Measurements from ENCODE around the gene PLK5.
A peak's percentile ranks its signal among the peaks of the same experiment; 100 is the strongest.
"Not testable (repeated sequence)": the region's sequence is repeated elsewhere in the genome, so short reads cannot be mapped to it uniquely, and the experiment has no call there.

Gene PLK5, protein sequence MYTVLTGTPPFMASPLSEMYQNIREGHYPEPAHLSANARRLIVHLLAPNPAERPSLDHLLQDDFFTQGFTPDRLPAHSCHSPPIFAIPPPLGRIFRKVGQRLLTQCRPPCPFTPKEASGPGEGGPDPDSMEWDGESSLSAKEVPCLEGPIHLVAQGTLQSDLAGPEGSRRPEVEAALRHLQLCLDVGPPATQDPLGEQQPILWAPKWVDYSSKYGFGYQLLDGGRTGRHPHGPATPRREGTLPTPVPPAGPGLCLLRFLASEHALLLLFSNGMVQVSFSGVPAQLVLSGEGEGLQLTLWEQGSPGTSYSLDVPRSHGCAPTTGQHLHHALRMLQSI

DNA sequence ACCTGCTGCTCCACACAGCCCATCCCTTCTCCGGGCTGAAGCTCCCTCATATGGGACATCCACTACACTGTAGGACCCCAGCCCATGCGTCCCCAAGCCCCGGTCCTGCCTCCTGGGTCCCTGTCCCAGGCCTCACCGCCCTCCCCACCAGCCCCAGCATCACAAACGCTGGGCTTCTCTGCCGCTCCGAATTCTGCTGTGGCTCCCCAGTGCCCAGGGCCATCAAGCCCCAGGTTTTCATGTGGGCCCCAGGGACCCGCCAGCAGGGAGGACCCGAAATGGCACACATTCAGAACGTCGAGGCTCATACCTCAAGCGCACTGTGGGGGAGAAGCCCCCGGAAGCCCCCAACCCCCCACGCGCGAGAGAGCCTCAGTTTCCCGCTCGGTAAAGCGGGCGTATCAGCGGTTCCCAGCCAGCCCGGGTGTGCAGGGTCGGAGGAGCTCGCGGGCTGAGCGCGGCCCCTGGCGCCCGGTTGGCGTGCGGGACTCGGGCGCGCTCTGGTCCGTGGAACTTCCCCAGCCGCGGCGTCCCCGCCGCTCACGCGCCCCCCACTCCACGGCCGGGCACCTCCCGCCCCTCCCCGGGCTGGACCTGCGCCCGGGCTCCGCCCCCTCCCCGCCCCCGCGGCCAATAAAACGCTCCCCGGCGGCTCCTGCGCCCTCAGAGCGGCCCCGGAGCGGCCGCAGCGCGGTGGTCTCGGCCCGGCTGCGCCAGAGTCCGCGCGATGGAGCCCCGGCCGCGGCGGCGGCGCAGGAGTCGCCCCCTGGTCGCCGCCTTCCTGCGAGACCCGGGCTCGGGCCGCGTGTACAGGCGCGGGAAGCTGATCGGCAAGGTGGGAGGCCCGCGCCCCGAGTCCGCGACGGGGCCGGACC lies at the start of gene PLK5:
Gene PLK5, plus strand, starts transcription at position 666 of the 875 bp plus-strand sequence. CDS start 2,920 bp downstream, outside the sequence.
- Histone ChIP-seq H3K4me1 (ENCODE audit: control insufficient read depth, insufficient read depth, low read length) (peaks cover 6% of the 10 kb centered on the region), H3K27me3 (ENCODE audit: control insufficient read depth in 1 of 2, insufficient read depth in 2 of 2, low read length in 2 of 2) (peaks cover 36 to 38% of the 10 kb centered on the region in 2 donors), H3K4me3 (ENCODE audit: low read length in 2 of 2) (no peak within 1 kb of the TSS), H3K36me3 (ENCODE audit: control insufficient read depth in 2 of 2, insufficient read depth in 2 of 2, low read length in 2 of 2) (no peaks in the 10 kb centered on the region), H3K9me3 (ENCODE audit: control insufficient read depth in 2 of 2, low read length in 2 of 2) (no peaks in the 10 kb centered on the region), H3K27ac (ENCODE audit: low read length) (no peak within 1 kb of the TSS), H3K9ac (ENCODE audit: low read length in 2 of 2) (no peak within 1 kb of the TSS)

DNA sequence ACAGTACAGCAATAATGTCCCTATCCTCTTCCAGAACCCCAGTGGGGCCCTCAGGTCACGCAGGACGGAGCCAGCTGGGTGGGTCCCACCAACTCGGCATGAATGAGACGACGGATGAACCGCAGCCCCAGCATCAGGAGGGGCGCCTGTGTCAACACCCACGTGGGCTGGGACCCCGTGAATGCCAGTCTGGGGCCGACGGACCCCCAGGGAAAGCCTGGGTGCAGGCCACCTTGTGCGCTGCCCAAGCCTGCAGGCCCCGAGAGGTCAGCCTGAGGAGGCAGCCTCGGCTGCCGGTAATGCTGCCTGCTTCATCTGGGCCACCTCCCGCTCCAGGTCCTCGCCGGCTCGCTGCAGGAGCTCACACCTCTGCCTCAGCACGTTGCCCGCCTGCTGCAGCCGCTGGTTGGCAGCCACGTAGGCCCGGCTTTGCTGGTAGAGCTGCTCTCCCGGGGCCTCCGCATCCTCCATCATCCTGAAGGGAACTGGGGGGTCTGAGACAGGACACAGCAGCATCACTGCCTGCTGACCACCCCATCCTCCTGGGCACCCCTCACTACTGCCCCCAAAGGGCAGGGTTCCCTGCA lies 49.0 kb upstream of the PLK5 start:
- H3K9me3 ChIP-seq (ENCODE audit: control insufficient read depth in 2 of 2, low read length in 2 of 2) = no peaks in the 10 kb centered on the region
- H3K4me3 ChIP-seq (ENCODE audit: low read length in 2 of 2) = no peak overlapping the region
- peaks cover 33 to 37% of the 10 kb centered on the region in 2 donors for H3K27me3 ChIP-seq (ENCODE audit: control insufficient read depth in 1 of 2, insufficient read depth in 2 of 2, low read length in 2 of 2)
- no peak overlapping the region for H3K9ac ChIP-seq (ENCODE audit: low read length in 2 of 2)
- H3K27ac ChIP-seq (ENCODE audit: low read length) = no peak overlapping the region
- peaks cover 4% of the 10 kb centered on the region in 2 donors for H3K36me3 ChIP-seq (ENCODE audit: control insufficient read depth in 2 of 2, insufficient read depth in 2 of 2, low read length in 2 of 2)
- H3K4me1 ChIP-seq (ENCODE audit: control insufficient read depth, insufficient read depth, low read length) = peaks cover 45% of the 10 kb centered on the region

DNA sequence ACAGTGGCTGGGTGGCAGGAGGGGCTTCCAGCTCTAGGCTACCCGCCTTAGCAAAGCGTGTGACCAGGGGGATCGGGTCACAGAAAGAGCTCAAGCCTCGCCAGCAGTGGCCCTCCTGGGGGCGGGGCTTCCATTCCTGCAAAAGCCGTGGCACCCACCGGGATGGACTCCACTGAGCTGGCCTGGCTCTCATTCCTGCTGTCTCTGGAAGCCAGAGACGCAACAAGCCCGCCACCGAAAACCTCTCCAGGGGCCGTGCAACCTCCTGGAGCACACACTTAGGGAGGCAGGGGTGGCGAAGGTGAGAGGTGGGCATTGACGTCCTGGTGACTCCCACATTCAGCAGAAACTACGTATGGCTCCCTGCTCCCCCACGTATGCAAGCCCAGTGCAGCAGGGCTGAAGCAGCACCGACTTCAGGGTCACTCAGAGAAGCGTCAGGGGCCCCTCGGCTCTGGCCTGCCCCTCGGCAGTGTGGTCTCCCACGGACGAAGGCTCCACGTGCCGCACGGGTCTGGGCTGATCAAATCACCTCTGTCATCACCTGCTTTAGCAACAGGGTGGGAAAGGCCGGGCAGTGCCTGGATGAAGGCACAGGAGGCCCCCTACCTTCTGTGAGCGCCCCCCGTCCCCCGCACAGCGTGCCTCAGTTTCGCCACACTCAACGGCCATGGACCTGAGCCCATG lies 48.0 kb upstream of the PLK5 start:
- H3K27ac ChIP-seq (ENCODE audit: low read length) = no peak overlapping the region
- H3K36me3 ChIP-seq (ENCODE audit: control insufficient read depth in 2 of 2, insufficient read depth in 2 of 2, low read length in 2 of 2) = peaks cover 4% of the 10 kb centered on the region in 2 donors
- H3K9me3 ChIP-seq (ENCODE audit: control insufficient read depth in 2 of 2, low read length in 2 of 2) = no peaks in the 10 kb centered on the region
- H3K9ac ChIP-seq (ENCODE audit: low read length in 2 of 2) = no peak overlapping the region
- peaks cover 27% of the 10 kb centered on the region in 2 donors for H3K27me3 ChIP-seq (ENCODE audit: control insufficient read depth in 1 of 2, insufficient read depth in 2 of 2, low read length in 2 of 2)
- H3K4me3 ChIP-seq (ENCODE audit: low read length in 2 of 2) = no peak overlapping the region
- H3K4me1 ChIP-seq (ENCODE audit: control insufficient read depth, insufficient read depth, low read length) = peaks cover 35% of the 10 kb centered on the region

DNA sequence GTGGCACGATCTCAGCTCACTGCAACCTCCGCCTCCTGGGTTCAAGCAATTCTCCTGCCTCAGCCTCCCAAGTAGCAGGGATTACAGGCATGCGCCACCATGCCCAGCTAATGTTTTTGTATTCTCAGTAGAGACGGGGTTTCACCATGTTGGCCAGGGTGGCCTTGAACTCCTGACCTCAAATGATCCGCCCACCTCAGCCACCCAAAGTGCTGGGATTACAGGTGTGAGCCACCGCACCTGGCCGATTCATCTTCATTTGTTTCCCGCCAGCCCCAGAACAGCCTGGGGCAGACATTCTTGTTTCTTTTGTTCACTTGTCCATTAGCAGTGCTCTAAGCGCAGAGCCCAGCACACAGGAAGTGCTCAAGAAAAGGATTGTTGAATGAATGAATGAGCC lies 46.8 kb upstream of the PLK5 start:
- not testable (repeated sequence) for H3K4me3 ChIP-seq (ENCODE audit: low read length in 2 of 2); H3K9ac ChIP-seq (ENCODE audit: low read length in 2 of 2); H3K27ac ChIP-seq (ENCODE audit: low read length); H3K36me3 ChIP-seq (ENCODE audit: control insufficient read depth in 2 of 2, insufficient read depth in 2 of 2, low read length in 2 of 2); H3K9me3 ChIP-seq (ENCODE audit: control insufficient read depth in 2 of 2, low read length in 2 of 2)
- peaks cover 15% of the 10 kb centered on the region in 2 donors for H3K27me3 ChIP-seq (ENCODE audit: control insufficient read depth in 1 of 2, insufficient read depth in 2 of 2, low read length in 2 of 2)
- H3K4me1 ChIP-seq (ENCODE audit: control insufficient read depth, insufficient read depth, low read length) = peaks cover 23% of the 10 kb centered on the region

DNA sequence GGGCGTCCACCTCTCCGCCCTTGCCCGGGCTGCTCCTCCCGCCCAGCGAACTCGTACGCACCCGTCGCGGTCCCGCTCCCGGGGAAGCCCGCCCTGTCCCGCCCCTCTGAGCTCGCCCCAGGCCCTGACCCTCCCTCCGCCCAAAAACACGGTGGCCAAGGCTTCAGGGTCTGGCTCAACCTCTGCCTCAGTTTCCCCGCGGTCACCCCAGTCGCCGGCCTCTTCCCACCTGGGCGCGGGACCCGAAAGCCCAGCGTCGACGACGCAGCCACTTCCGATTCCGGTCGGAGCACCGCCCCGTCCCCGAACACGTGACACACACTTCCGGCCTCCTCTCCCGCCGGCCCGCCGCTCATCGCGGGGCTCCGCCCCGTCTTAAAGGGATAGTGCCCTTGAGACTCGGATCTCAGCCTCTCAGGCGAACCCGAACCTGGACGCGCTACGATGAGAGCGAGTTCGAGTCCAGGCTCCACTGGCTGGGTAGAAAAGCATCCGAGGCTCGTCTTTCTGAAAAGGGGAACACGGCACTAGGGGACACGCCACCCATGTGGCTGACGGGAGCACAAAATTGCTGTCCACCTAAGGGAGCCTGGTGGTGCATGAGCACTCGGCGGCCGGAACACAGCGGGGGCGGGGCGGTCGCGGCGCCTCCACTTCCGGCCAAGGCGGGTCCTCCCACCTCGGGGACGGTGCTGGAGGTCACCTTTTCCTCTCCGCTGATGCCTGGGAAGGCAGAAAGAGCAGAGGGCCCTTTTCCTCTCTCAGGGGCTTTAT lies 44.8 kb upstream of the PLK5 start, which contains the start of gene C19orf25:
Gene C19orf25, minus strand, starts transcription at position 282 of the 774 bp plus-strand sequence. CDS start 312 bp downstream, outside the sequence.
- Histone ChIP-seq H3K27ac (ENCODE audit: low read length) (peak within 1 kb of the TSS; percentile 37), H3K4me1 (ENCODE audit: control insufficient read depth, insufficient read depth, low read length) (peaks cover 18% of the 10 kb centered on the region), H3K27me3 (ENCODE audit: control insufficient read depth in 1 of 2, insufficient read depth in 2 of 2, low read length in 2 of 2) (no peaks in the 10 kb centered on the region), H3K36me3 (ENCODE audit: control insufficient read depth in 2 of 2, insufficient read depth in 2 of 2, low read length in 2 of 2) (peaks cover 4% of the 10 kb centered on the region in 2 donors), H3K9ac (ENCODE audit: low read length in 2 of 2) (peak within 1 kb of the TSS; percentile 55 to 64), H3K9me3 (ENCODE audit: control insufficient read depth in 2 of 2, low read length in 2 of 2) (no peaks in the 10 kb centered on the region), H3K4me3 (ENCODE audit: low read length in 2 of 2) (peak within 1 kb of the TSS; percentile 88 to 90)

DNA sequence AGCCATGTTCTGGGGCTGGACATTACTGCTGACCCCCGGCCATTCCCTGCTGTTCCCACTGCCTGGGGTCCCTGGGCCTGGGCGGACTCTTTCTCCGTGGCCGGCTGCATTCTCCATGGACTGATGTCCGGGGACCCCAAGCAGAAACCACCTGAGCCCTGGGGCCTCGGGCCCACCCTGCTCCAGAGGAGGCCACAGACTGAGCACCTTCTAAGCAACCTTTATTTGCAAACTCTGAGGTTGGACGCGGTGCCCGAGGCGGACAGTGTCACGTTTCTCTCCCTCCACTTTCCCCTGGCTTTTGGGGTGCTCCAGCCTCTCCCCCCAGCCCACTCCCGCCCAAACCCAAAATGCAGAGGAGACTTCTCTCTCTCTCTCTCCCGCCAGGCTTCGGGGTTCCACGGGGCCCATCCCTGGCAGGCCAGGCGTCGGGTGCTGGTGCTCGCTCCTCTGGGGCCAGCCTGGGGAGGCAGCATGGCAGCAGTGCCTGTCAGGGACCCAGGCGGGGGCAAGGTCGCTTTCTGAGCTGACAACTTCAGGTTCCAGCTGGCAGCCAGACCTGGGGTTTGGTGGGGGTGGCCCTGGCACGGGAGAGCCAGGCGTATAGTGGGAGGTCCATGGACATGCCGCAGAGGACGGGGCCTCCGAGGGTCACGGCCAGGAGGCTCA lies 42.5 kb upstream of the PLK5 start:
- no peaks in the 10 kb centered on the region for H3K9me3 ChIP-seq (ENCODE audit: control insufficient read depth in 2 of 2, low read length in 2 of 2)
- H3K4me1 ChIP-seq (ENCODE audit: control insufficient read depth, insufficient read depth, low read length) = peaks cover 18% of the 10 kb centered on the region
- H3K27ac ChIP-seq (ENCODE audit: low read length) = no peak overlapping the region
- peaks cover 0 to 3% of the 10 kb centered on the region in 2 donors for H3K36me3 ChIP-seq (ENCODE audit: control insufficient read depth in 2 of 2, insufficient read depth in 2 of 2, low read length in 2 of 2)
- H3K27me3 ChIP-seq (ENCODE audit: control insufficient read depth in 1 of 2, insufficient read depth in 2 of 2, low read length in 2 of 2) = no peaks in the 10 kb centered on the region
- H3K4me3 ChIP-seq (ENCODE audit: low read length in 2 of 2) = no peak overlapping the region
- no peak overlapping the region for H3K9ac ChIP-seq (ENCODE audit: low read length in 2 of 2)

DNA sequence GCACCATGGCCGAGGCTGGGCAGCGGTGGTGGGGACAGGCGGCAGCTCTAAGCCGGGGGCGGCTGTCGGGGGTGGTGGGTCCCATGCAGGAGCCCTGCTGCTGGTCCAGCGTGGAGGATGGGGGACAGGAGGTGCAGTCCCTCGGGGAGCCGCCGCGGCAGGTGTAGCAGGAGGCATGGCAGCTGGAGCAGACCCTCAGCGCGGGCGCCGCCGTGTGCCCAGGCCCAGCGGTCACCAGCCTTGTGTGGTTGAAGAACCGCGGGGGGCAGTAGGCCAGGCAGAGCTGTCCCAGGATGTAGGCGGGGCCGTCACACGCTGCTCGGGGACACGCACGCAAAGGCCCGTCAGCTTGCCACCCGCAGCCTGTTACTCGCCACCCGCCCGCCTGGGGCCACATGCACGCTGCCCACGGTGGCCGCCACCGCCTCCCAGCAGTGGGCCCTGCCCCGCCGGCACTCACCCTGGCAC lies 42.0 kb upstream of the PLK5 start:
- no peaks in the 10 kb centered on the region for H3K27me3 ChIP-seq (ENCODE audit: control insufficient read depth in 1 of 2, insufficient read depth in 2 of 2, low read length in 2 of 2)
- H3K9me3 ChIP-seq (ENCODE audit: control insufficient read depth in 2 of 2, low read length in 2 of 2) = no peaks in the 10 kb centered on the region
- H3K4me1 ChIP-seq (ENCODE audit: control insufficient read depth, insufficient read depth, low read length) = peaks cover 18% of the 10 kb centered on the region
- H3K4me3 ChIP-seq (ENCODE audit: low read length in 2 of 2) = no peak overlapping the region
- H3K27ac ChIP-seq (ENCODE audit: low read length) = no peak overlapping the region
- H3K36me3 ChIP-seq (ENCODE audit: control insufficient read depth in 2 of 2, insufficient read depth in 2 of 2, low read length in 2 of 2) = no peaks in the 10 kb centered on the region
- H3K9ac ChIP-seq (ENCODE audit: low read length in 2 of 2) = no peak overlapping the region

DNA sequence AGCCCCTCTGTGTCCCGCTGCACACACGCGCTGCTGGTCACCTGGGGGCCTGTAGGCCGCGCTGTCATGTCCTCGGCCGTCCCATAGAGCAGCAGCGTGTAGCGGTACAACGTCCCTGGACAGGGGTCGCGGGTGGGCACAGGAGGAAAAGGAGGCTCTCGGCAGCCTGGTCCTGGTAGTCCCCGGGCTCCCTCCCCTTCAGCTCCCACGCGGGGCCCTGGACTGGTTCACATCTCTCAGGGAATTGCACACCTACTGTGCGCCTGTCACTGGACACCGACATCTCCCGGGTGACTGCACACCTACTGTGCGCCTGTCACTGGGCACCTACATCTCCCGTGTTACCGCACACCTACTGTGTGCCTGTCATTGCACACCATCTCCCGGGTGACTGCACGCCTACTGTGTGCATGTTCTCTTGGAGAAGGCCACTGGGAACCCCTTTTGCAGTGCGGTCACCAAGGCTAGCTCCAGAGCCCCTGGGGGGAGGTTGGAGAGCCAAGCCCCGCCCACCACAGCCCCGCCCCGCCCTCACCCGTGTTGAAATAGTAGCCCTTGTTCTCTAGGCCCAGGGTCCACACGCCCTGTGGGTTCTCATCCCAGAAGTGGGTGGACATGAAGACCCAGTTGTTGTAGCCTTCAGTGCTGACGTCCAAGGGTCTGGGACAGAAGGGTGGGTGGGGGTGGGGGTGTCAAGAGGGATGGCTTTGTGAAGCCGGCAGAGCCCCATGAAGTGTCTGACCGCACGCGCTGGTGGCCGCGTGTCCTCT lies 41.3 kb upstream of the PLK5 start:
- H3K4me1 ChIP-seq (ENCODE audit: control insufficient read depth, insufficient read depth, low read length) = peaks cover 15% of the 10 kb centered on the region
- H3K9ac ChIP-seq (ENCODE audit: low read length in 2 of 2) = no peak overlapping the region
- H3K27ac ChIP-seq (ENCODE audit: low read length) = no peak overlapping the region
- no peaks in the 10 kb centered on the region for H3K27me3 ChIP-seq (ENCODE audit: control insufficient read depth in 1 of 2, insufficient read depth in 2 of 2, low read length in 2 of 2)
- H3K4me3 ChIP-seq (ENCODE audit: low read length in 2 of 2) = no peak overlapping the region
- no peaks in the 10 kb centered on the region for H3K9me3 ChIP-seq (ENCODE audit: control insufficient read depth in 2 of 2, low read length in 2 of 2)
- H3K36me3 ChIP-seq (ENCODE audit: control insufficient read depth in 2 of 2, insufficient read depth in 2 of 2, low read length in 2 of 2) = no peaks in the 10 kb centered on the region
